Measurements from ENCODE around the gene HEATR9. TPM values are rescaled to one million over a fixed set of nuclear protein-coding genes. Genes with fewer than 3 reads are reported as not detected.

The HEATR9 gene
- total RNA-seq, 1 experiment from 2014 or later, result not detected

- DNase-seq (ENCODE audit: unreplicated experiment), result no peak
- ChIA-PET CTCF (no interaction called here), POLR2A (no interaction called here)
- Mint-ChIP-seq H3K27me3 (ENCODE audit: insufficient read depth, unreplicated experiment) (no peaks in the 10 kb centered on the region), H3K4me1 (ENCODE audit: insufficient read depth, unreplicated experiment) (peaks cover 5% of the 10 kb centered on the region), H3K36me3 (ENCODE audit: insufficient read depth, unreplicated experiment) (no peaks in the 10 kb centered on the region), H3K4me3 (ENCODE audit: unreplicated experiment) (no peak overlapping the region), H3K27ac (ENCODE audit: low read depth, unreplicated experiment) (no peak overlapping the region), H3K9me3 (ENCODE audit: unreplicated experiment) (no peaks in the 10 kb centered on the region)
- no peak for TF ChIP-seq CTCF (IDR thresholded peaks at IDR 0.05; ENCODE audit: unreplicated experiment)
- no TSS peak for BruUV-seq (replicated peaks)
- intact Hi-C loops (cut with micrococcal nuclease), result no loop called here
These were observed 9.7 kb upstream of the HEATR9 start for GRCh38 chr17:35878361-35878760.

DNA sequence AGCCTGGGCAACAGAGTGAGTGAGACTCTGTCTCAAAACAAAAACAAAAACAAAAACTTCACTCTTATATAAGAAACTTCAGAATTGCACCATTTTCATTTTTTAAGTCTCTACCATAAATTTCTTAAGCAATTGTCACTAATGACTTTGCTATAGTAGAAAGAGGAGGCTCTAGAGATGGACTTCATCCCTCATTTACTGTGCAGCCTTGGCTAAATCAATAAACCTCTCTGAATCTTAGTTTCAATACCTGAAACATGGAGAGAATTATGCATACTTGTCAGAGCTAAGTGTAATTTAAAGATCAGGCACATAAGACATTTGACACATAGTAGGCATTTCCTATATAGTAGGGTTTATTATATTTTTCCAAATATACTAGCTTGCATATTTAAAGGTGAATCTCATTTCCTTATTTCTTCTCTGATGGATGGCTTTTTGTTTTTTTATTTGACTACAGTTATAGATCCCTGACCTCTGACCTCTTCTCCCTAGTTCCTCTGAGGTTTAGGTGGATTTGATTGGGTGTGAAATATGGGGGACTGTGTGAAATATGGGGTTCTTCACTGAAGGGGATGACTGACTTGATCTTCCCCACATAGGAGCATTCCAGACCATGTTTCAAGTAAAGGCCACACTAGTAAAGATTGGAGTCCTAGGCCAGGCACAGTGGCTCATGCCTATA is 8.8 kb upstream of the HEATR9 start:
- BruUV-seq (replicated peaks), result no TSS peak
- ChIA-PET POLR2A (no interaction called here), CTCF (no interaction called here)
- H3K4me3 Mint-ChIP-seq (ENCODE audit: unreplicated experiment), result no peak overlapping the region
- H3K9me3 Mint-ChIP-seq (ENCODE audit: unreplicated experiment), result no peaks in the 10 kb centered on the region
- H3K27me3 Mint-ChIP-seq (ENCODE audit: insufficient read depth, unreplicated experiment), result no peaks in the 10 kb centered on the region
- H3K36me3 Mint-ChIP-seq (ENCODE audit: insufficient read depth, unreplicated experiment), result no peaks in the 10 kb centered on the region
- H3K4me1 Mint-ChIP-seq (ENCODE audit: insufficient read depth, unreplicated experiment), result peaks cover 5% of the 10 kb centered on the region
- H3K27ac Mint-ChIP-seq (ENCODE audit: low read depth, unreplicated experiment), result no peak overlapping the region
- intact Hi-C loops (cut with micrococcal nuclease), result no loop called here
- DNase-seq (ENCODE audit: unreplicated experiment), result no peak
- TF ChIP-seq CTCF (IDR thresholded peaks at IDR 0.05; ENCODE audit: unreplicated experiment), result no peak

DNA sequence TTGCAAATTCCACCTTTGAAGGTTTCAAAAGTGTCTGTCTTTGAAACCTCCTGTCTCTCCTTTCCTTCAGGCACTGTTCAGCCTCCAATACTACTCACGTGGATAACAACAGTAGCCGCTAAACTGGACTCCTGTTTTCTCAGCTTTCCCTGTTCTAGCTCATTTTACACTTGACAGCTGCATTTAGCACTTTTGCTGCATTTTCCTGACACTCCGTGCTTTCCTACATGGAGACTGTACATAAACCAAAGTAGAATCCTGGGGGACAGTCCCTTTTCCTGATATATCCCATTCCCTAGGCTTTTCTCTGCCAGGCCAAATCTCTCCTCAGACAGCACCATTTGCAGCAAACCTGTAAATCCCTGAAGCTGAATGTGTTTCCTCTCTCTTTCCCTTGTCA is 7.8 kb upstream of the HEATR9 start:
- Mint-ChIP-seq H3K4me3 (ENCODE audit: unreplicated experiment) (no peak overlapping the region), H3K27ac (ENCODE audit: low read depth, unreplicated experiment) (no peak overlapping the region), H3K36me3 (ENCODE audit: insufficient read depth, unreplicated experiment) (no peaks in the 10 kb centered on the region), H3K9me3 (ENCODE audit: unreplicated experiment) (no peaks in the 10 kb centered on the region), H3K27me3 (ENCODE audit: insufficient read depth, unreplicated experiment) (no peaks in the 10 kb centered on the region), H3K4me1 (ENCODE audit: insufficient read depth, unreplicated experiment) (peaks cover 5% of the 10 kb centered on the region)
- intact Hi-C loops (cut with micrococcal nuclease), result no loop called here
- CTCF ChIA-PET, result interaction anchor here (0.6 to 0.7 kb wide), 2 partner anchors 11 to 25 kb away, joined by 3 to 4 read pairs; no protein-coding TSS in a partner anchor
- DNase-seq (ENCODE audit: unreplicated experiment), result no peak
- BruUV-seq (replicated peaks), result no TSS peak
- POLR2A ChIA-PET, result no interaction called here
- no peak for TF ChIP-seq CTCF (IDR thresholded peaks at IDR 0.05; ENCODE audit: unreplicated experiment)

DNA sequence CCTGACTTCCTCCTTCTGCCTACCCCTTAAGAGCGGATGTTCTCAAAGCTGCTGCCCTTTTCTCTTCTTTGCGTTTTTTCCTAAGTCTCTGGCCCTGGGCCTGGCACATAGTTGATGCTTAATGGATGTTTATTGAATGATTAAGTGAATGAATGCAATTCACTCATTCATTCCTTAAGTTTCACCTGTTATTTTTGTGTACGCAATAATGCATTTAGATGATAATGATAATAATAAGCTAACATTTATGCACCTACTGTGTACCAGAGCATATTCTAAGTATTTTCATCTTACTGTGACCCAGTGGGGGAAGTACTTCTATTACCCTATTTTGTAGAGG is 7.1 kb upstream of the HEATR9 start:
- Mint-ChIP-seq H3K36me3 (ENCODE audit: insufficient read depth, unreplicated experiment) (no peaks in the 10 kb centered on the region), H3K9me3 (ENCODE audit: unreplicated experiment) (no peaks in the 10 kb centered on the region), H3K27me3 (ENCODE audit: insufficient read depth, unreplicated experiment) (no peaks in the 10 kb centered on the region), H3K4me1 (ENCODE audit: insufficient read depth, unreplicated experiment) (peaks cover 5% of the 10 kb centered on the region), H3K27ac (ENCODE audit: low read depth, unreplicated experiment) (no peak overlapping the region), H3K4me3 (ENCODE audit: unreplicated experiment) (no peak overlapping the region)
- DNase-seq (ENCODE audit: unreplicated experiment), result no peak
- no peak for TF ChIP-seq CTCF (IDR thresholded peaks at IDR 0.05; ENCODE audit: unreplicated experiment)
- ChIA-PET CTCF (no interaction called here), POLR2A (no interaction called here)
- BruUV-seq (replicated peaks), result no TSS peak
- intact Hi-C loops (cut with micrococcal nuclease), result no loop called here
